Omental fat pad (tissue), 4 donors: Measurements from ENCODE around the gene RPA1. TPM values are rescaled to one million over a fixed set of nuclear protein-coding genes. Genes with fewer than 3 reads are reported as not detected.

ENCODE experiments used
- ATAC-seq: fragments of 150-250 bp; one replicate; pipeline ENCODE4 v1.9.1; 2016; ENCODE audit warnings: mild to moderate bottlenecking, moderate library complexity; ENCODE audit not compliant: low FRiP score
- DNase-seq: peaks from one replicate; pipeline ENCODE4 v3.0.0-alpha.2; 2019; ENCODE audit warnings: low spot score
- CTCF ChIP-seq, 3 donors: fragments of 450-650 bp; IDR thresholded peaks; one replicate each; pipeline ENCODE4 v1.5.1; 2016 to 2017; ENCODE audit warnings: antibody characterized with exemption in 3 of 3, mild to moderate bottlenecking in 3 of 3, moderate library complexity in 2 of 3
- total RNA-seq, 4 donors: library from RNA; depleted of rRNA; stranded (reverse); fragments of >200 nt; gene quantifications; one replicate each; pipeline ENCODE4 v1.1.0, GENCODE V29; 2016

RPA1 gene
- total RNA-seq, 4 donors from 2014 or later, result 22.8 to 31.4 (median 24.1) TPM

GRCh38 chr17:1940810-1941185 lies 111.0 kb downstream of the RPA1 start:
- no peak for ATAC-seq
- no peak for TF ChIP-seq CTCF (IDR thresholded peaks at IDR 0.05)
- DNase-seq, result no peak

GRCh38 chr17:1941272-1942065 lies 111.7 kb downstream of the RPA1 start:
- no peak for DNase-seq
- ATAC-seq, result no peak
- no peak for TF ChIP-seq CTCF (IDR thresholded peaks at IDR 0.05)

GRCh38 chr17:1942066-1942365 lies 112.2 kb downstream of the RPA1 start:
- no peak for DNase-seq
- ATAC-seq, result no peak
- TF ChIP-seq CTCF (IDR thresholded peaks at IDR 0.05), result no peak

- DNase-seq (no peak), ATAC-seq (no peak)
- no peak for TF ChIP-seq CTCF (IDR thresholded peaks at IDR 0.05)
Observed at GRCh38 chr17:1942666-1943435, 113.0 kb downstream of the RPA1 start.

- no peak for TF ChIP-seq CTCF (IDR thresholded peaks at IDR 0.05)
- DNase-seq, result no peak
- no peak for ATAC-seq
Observed at GRCh38 chr17:1943436-1943831, 113.6 kb downstream of the RPA1 start.

- DNase-seq (no peak), ATAC-seq (no peak)
- no peak for TF ChIP-seq CTCF (IDR thresholded peaks at IDR 0.05)
Observed at GRCh38 chr17:1945621-1946020, 115.8 kb downstream of the RPA1 start.
